Measurements from ENCODE around the gene PCCA.

Gene PCCA

GRCh38 chr13:100533588-100534041 is 444.7 kb downstream of the PCCA start:
- DNase-seq: no peak
- WGBS (ENCODE audit: extremely low coverage, insufficient coverage, low lambda C conversion rate): no CpG with 5 or more reads among the region's 19 CpGs

GRCh38 chr13:100534147-100534843 is 445.4 kb downstream of the PCCA start:
- no peaks in the 10 kb centered on the region for H3K4me1 ChIP-seq (ENCODE audit: control insufficient read depth, low read depth, low read length)
- H3K4me2 ChIP-seq (ENCODE audit: low read length): no peak overlapping the region
- H3K18ac ChIP-seq (ENCODE audit: low read length): no peak overlapping the region
- H3K36me3 ChIP-seq (ENCODE audit: control insufficient read depth, insufficient read depth, low read length): no peaks in the 10 kb centered on the region
- no peak overlapping the region for H3K4me3 ChIP-seq (ENCODE audit: low read length)
- DNase-seq: no peak
- no peaks in the 10 kb centered on the region for H3K27me3 ChIP-seq (ENCODE audit: insufficient read depth, low read length, poor library complexity)
- no peak overlapping the region for H3K4ac ChIP-seq (ENCODE audit: low read depth, low read length)
- H2BK120ac ChIP-seq (ENCODE audit: low read depth, low read length): no peak overlapping the region
- H2BK15ac ChIP-seq (replicated peaks; ENCODE audit: low read depth): no peak overlapping the region
- H3K79me1 ChIP-seq (ENCODE audit: low read length): no peaks in the 10 kb centered on the region
- no peak overlapping the region for H3K27ac ChIP-seq (ENCODE audit: low read depth, low read length)
- no peak overlapping the region for H2AK5ac ChIP-seq (ENCODE audit: low read length)
- H4K5ac ChIP-seq (ENCODE audit: low read length): no peak overlapping the region
- H3K9ac ChIP-seq (ENCODE audit: low read length): no peak overlapping the region
- no peak overlapping the region for H3K56ac ChIP-seq (ENCODE audit: low read length)
- H3K23ac ChIP-seq (ENCODE audit: low read length): no peak overlapping the region
- no peak overlapping the region for H2BK5ac ChIP-seq (ENCODE audit: low read length)
- H4K8ac ChIP-seq (ENCODE audit: low read depth, low read length): no peak overlapping the region
- no peaks in the 10 kb centered on the region for H3K79me2 ChIP-seq (ENCODE audit: control insufficient read depth, insufficient read depth, low read length)
- WGBS (ENCODE audit: extremely low coverage, insufficient coverage, low lambda C conversion rate): no CpG with 5 or more reads among the region's 13 CpGs

More at GRCh38 chr13:100533588-100534041, 444.7 kb downstream of the PCCA start:
- no peak overlapping the region for H3K23ac ChIP-seq (ENCODE audit: low read length)
- H3K4ac ChIP-seq (ENCODE audit: low read depth, low read length): no peak overlapping the region
- H3K27ac ChIP-seq (ENCODE audit: low read depth, low read length): no peak overlapping the region
- H3K9ac ChIP-seq (ENCODE audit: low read length): no peak overlapping the region
- no peak overlapping the region for H2BK5ac ChIP-seq (ENCODE audit: low read length)
- H3K4me1 ChIP-seq (ENCODE audit: control insufficient read depth, low read depth, low read length): no peaks in the 10 kb centered on the region
- no peaks in the 10 kb centered on the region for H3K79me1 ChIP-seq (ENCODE audit: low read length)
- H2BK120ac ChIP-seq (ENCODE audit: low read depth, low read length): no peak overlapping the region
- H3K27me3 ChIP-seq (ENCODE audit: insufficient read depth, low read length, poor library complexity): no peaks in the 10 kb centered on the region
- no peak overlapping the region for H3K56ac ChIP-seq (ENCODE audit: low read length)
- H4K8ac ChIP-seq (ENCODE audit: low read depth, low read length): no peak overlapping the region
- H3K4me3 ChIP-seq (ENCODE audit: low read length): no peak overlapping the region
- H3K4me2 ChIP-seq (ENCODE audit: low read length): no peak overlapping the region
- no peak overlapping the region for H2AK5ac ChIP-seq (ENCODE audit: low read length)
- H3K36me3 ChIP-seq (ENCODE audit: control insufficient read depth, insufficient read depth, low read length): no peaks in the 10 kb centered on the region
- no peaks in the 10 kb centered on the region for H3K79me2 ChIP-seq (ENCODE audit: control insufficient read depth, insufficient read depth, low read length)
- H2BK15ac ChIP-seq (replicated peaks; ENCODE audit: low read depth): no peak overlapping the region
- no peak overlapping the region for H4K5ac ChIP-seq (ENCODE audit: low read length)
- H3K18ac ChIP-seq (ENCODE audit: low read length): no peak overlapping the region

GRCh38 chr13:100534911-100535310 is 446.0 kb downstream of the PCCA start:
- Histone ChIP-seq H3K27ac (ENCODE audit: low read depth, low read length) (no peak overlapping the region), H3K27me3 (ENCODE audit: insufficient read depth, low read length, poor library complexity) (no peaks in the 10 kb centered on the region), H3K9ac (ENCODE audit: low read length) (no peak overlapping the region), H4K5ac (ENCODE audit: low read length) (no peak overlapping the region), H3K4me1 (ENCODE audit: control insufficient read depth, low read depth, low read length) (no peaks in the 10 kb centered on the region), H2AK5ac (ENCODE audit: low read length) (no peak overlapping the region), H3K4me2 (ENCODE audit: low read length) (no peak overlapping the region), H2BK120ac (ENCODE audit: low read depth, low read length) (no peak overlapping the region), H3K79me2 (ENCODE audit: control insufficient read depth, insufficient read depth, low read length) (no peaks in the 10 kb centered on the region), H3K4me3 (ENCODE audit: low read length) (no peak overlapping the region), H4K8ac (ENCODE audit: low read depth, low read length) (no peak overlapping the region), H2BK15ac (replicated peaks; ENCODE audit: low read depth) (no peak overlapping the region), H3K4ac (ENCODE audit: low read depth, low read length) (no peak overlapping the region), H2BK5ac (ENCODE audit: low read length) (no peak overlapping the region), H3K79me1 (ENCODE audit: low read length) (no peaks in the 10 kb centered on the region), H3K36me3 (ENCODE audit: control insufficient read depth, insufficient read depth, low read length) (no peaks in the 10 kb centered on the region), H3K56ac (ENCODE audit: low read length) (no peak overlapping the region), H3K18ac (ENCODE audit: low read length) (no peak overlapping the region), H3K23ac (ENCODE audit: low read length) (no peak overlapping the region)
- no peak for DNase-seq
- WGBS (ENCODE audit: extremely low coverage, insufficient coverage, low lambda C conversion rate): no CpG with 5 or more reads among the region's 6 CpGs

GRCh38 chr13:100535426-100536135 is 446.7 kb downstream of the PCCA start:
- H3K27me3 ChIP-seq (ENCODE audit: insufficient read depth, low read length, poor library complexity): no peaks in the 10 kb centered on the region
- H3K4me1 ChIP-seq (ENCODE audit: control insufficient read depth, low read depth, low read length): no peaks in the 10 kb centered on the region
- H3K23ac ChIP-seq (ENCODE audit: low read length): no peak overlapping the region
- no peak overlapping the region for H3K27ac ChIP-seq (ENCODE audit: low read depth, low read length)
- WGBS (ENCODE audit: extremely low coverage, insufficient coverage, low lambda C conversion rate): no CpG with 5 or more reads among the region's 16 CpGs
- no peaks in the 10 kb centered on the region for H3K79me1 ChIP-seq (ENCODE audit: low read length)
- no peak overlapping the region for H3K4me2 ChIP-seq (ENCODE audit: low read length)
- H3K79me2 ChIP-seq (ENCODE audit: control insufficient read depth, insufficient read depth, low read length): no peaks in the 10 kb centered on the region
- no peak overlapping the region for H3K4me3 ChIP-seq (ENCODE audit: low read length)
- no peak overlapping the region for H3K18ac ChIP-seq (ENCODE audit: low read length)
- no peak overlapping the region for H4K8ac ChIP-seq (ENCODE audit: low read depth, low read length)
- H2BK5ac ChIP-seq (ENCODE audit: low read length): no peak overlapping the region
- no peak overlapping the region for H3K4ac ChIP-seq (ENCODE audit: low read depth, low read length)
- DNase-seq: no peak
- H3K9ac ChIP-seq (ENCODE audit: low read length): no peak overlapping the region
- H4K5ac ChIP-seq (ENCODE audit: low read length): no peak overlapping the region
- no peak overlapping the region for H2BK120ac ChIP-seq (ENCODE audit: low read depth, low read length)
- H2BK15ac ChIP-seq (replicated peaks; ENCODE audit: low read depth): no peak overlapping the region
- no peaks in the 10 kb centered on the region for H3K36me3 ChIP-seq (ENCODE audit: control insufficient read depth, insufficient read depth, low read length)
- H2AK5ac ChIP-seq (ENCODE audit: low read length): no peak overlapping the region
- no peak overlapping the region for H3K56ac ChIP-seq (ENCODE audit: low read length)

- DNase-seq: no peak
- WGBS (ENCODE audit: extremely low coverage, insufficient coverage, low lambda C conversion rate): no CpG with 5 or more reads among the region's 13 CpGs
Measured at GRCh38 chr13:100536643-100537180, 447.8 kb downstream of the PCCA start.

More at GRCh38 chr13:100536643-100537180, 447.8 kb downstream of the PCCA start:
- H3K79me2 ChIP-seq (ENCODE audit: control insufficient read depth, insufficient read depth, low read length): no peaks in the 10 kb centered on the region
- H3K4me1 ChIP-seq (ENCODE audit: control insufficient read depth, low read depth, low read length): no peaks in the 10 kb centered on the region
- no peak overlapping the region for H3K56ac ChIP-seq (ENCODE audit: low read length)
- no peak overlapping the region for H3K18ac ChIP-seq (ENCODE audit: low read length)
- no peak overlapping the region for H4K5ac ChIP-seq (ENCODE audit: low read length)
- no peak overlapping the region for H2AK5ac ChIP-seq (ENCODE audit: low read length)
- no peak overlapping the region for H3K9ac ChIP-seq (ENCODE audit: low read length)
- no peak overlapping the region for H3K4me3 ChIP-seq (ENCODE audit: low read length)
- H3K27me3 ChIP-seq (ENCODE audit: insufficient read depth, low read length, poor library complexity): no peaks in the 10 kb centered on the region
- no peak overlapping the region for H2BK120ac ChIP-seq (ENCODE audit: low read depth, low read length)
- H2BK15ac ChIP-seq (replicated peaks; ENCODE audit: low read depth): no peak overlapping the region
- H2BK5ac ChIP-seq (ENCODE audit: low read length): no peak overlapping the region
- no peaks in the 10 kb centered on the region for H3K79me1 ChIP-seq (ENCODE audit: low read length)
- no peak overlapping the region for H3K4me2 ChIP-seq (ENCODE audit: low read length)
- no peak overlapping the region for H4K8ac ChIP-seq (ENCODE audit: low read depth, low read length)
- H3K36me3 ChIP-seq (ENCODE audit: control insufficient read depth, insufficient read depth, low read length): no peaks in the 10 kb centered on the region
- H3K27ac ChIP-seq (ENCODE audit: low read depth, low read length): no peak overlapping the region
- H3K23ac ChIP-seq (ENCODE audit: low read length): no peak overlapping the region
- H3K4ac ChIP-seq (ENCODE audit: low read depth, low read length): no peak overlapping the region

Measured in mesendoderm (in vitro differentiated cells).